Body of pancreas (tissue), 4 donors: Measurements from ENCODE around the gene MMP3. TPM values are rescaled to one million over a fixed set of nuclear protein-coding genes. Genes with fewer than 3 reads are reported as not detected.

Experiments
- ATAC-seq: fragments of 150-250 bp; one replicate; pipeline ENCODE4 v1.9.1; 2016
- DNase-seq, 4 donors: peaks; one replicate each; pipeline ENCODE4 v3.0.0-alpha.2; 2019
- H3K27ac ChIP-seq, 4 donors: fragments of 200-600 bp; sonication (generic); 1 replicate in 3 of 4; 2 replicates in 1 of 4; pipeline versions ENCODE4 v1.5.1 to v1.6.1; 2016 to 2019; ENCODE audit warnings: mild to moderate bottlenecking in 1 of 4, mixed read lengths in 1 of 4, moderate library complexity in 1 of 4
- H3K27me3 ChIP-seq, 2 donors: fragments of 200-600 bp; sonication (generic); one replicate each; pipeline ENCODE4 v1.6.0; 2016; ENCODE audit warnings: mild to moderate bottlenecking in 1 of 2
- H3K36me3 ChIP-seq, 2 donors: fragments of 200-600 bp; sonication (generic); replicated peaks in 1 of 2; 2 replicates each; pipeline ENCODE4 v1.5.1; 2016; ENCODE audit warnings: low read depth in 2 of 2; ENCODE audit not compliant: insufficient read depth in 1 of 2
- H3K4me1 ChIP-seq: fragments of 200-600 bp; sonication (generic); one replicate; pipeline ENCODE4 v1.6.0; 2016
- H3K4me3 ChIP-seq, 2 donors: fragments of 200-600 bp; sonication (generic); 1 replicate in 1 of 2; 2 replicates in 1 of 2; pipeline ENCODE4 v1.5.1; 2016 to 2019
- H3K9me3 ChIP-seq, 3 donors: fragments of 200-600 bp; sonication (generic); 1 replicate in 2 of 3; 2 replicates in 1 of 3; pipeline ENCODE4 v1.5.1; 2016
- CTCF ChIP-seq, 7 experiments: fragments of 450-650 bp in 4 of 7; fragments of 200-600 bp in 3 of 7; sonication (generic) in 3 of 7; IDR thresholded peaks; one replicate each; pipeline ENCODE4 v1.5.1; 2016 to 2019; ENCODE audit warnings: antibody characterized with exemption in 7 of 7
- POLR2A ChIP-seq, 3 donors: fragments of 450-650 bp; IDR thresholded peaks; one replicate each; pipeline ENCODE4 v1.6.1; 2016; ENCODE audit warnings: antibody characterized with exemption in 3 of 3, mild to moderate bottlenecking in 2 of 3
- WGBS, 2 donors: methylation state at CpG; one replicate each; pipeline ENCODE4 v1.1.5; 2017; 5-methylcytosine and 5-hydroxymethylcytosine counted together
- intact Hi-C: fragments of 100-400 bp; cut with DNase I; formaldehyde crosslinking; loops from one replicate; pipeline ENCODE4 v1.15.1; 2023
- total RNA-seq, 2 donors: library from RNA; depleted of rRNA; stranded (reverse); fragments of >200 nt; gene quantifications; one replicate each; pipeline ENCODE4 v1.1.0, GENCODE V29; 2016

Gene MMP3
- 1 to 10 TPM in 1 of 2 donors, not detected in 1; 1.0 TPM for total RNA-seq

- DNase-seq (no peak), ATAC-seq (no peak)
- Histone ChIP-seq H3K4me1 (no peaks in the 10 kb centered on the region), H3K4me3 (no peak within 1 kb of the TSS), H3K27me3 (no peaks in the 10 kb centered on the region), H3K9me3 (no peaks in the 10 kb centered on the region), H3K27ac (no peak within 1 kb of the TSS), H3K36me3 (no peaks in the 10 kb centered on the region)
- intact Hi-C loops = no loop called here
- WGBS, 2 donors = 59 to 61% methylated on average over 4 of the region's 4 CpGs
- no peak for TF ChIP-seq POLR2A (IDR thresholded peaks at IDR 0.05)
- TF ChIP-seq CTCF (IDR thresholded peaks at IDR 0.05) = no peak
These were observed at the start of gene MMP3 for GRCh38 chr11:102843489-102843888. Gene MMP3, minus strand, starts transcription at chr11:102843609. Its CDS starts 63 bp downstream, at chr11:102843546.

GRCh38 chr11:102891736-102892135 lies 48.3 kb upstream of the MMP3 start:
- no peaks in the 10 kb centered on the region for H3K9me3 ChIP-seq
- intact Hi-C loops = no loop called here
- H3K36me3 ChIP-seq = no peaks in the 10 kb centered on the region
- ATAC-seq (no peak), DNase-seq (no peak)
- H3K27ac ChIP-seq = no peak overlapping the region
- H3K4me1 ChIP-seq = no peaks in the 10 kb centered on the region
- H3K4me3 ChIP-seq = no peak overlapping the region
- 71 to 85% methylated on average over 1 of the region's 1 CpG for WGBS, 2 donors
- no peak for TF ChIP-seq CTCF (IDR thresholded peaks at IDR 0.05)
- TF ChIP-seq POLR2A (IDR thresholded peaks at IDR 0.05) = no peak
- no peaks in the 10 kb centered on the region for H3K27me3 ChIP-seq

- no peak overlapping the region for H3K27ac ChIP-seq
- no peak overlapping the region for H3K4me3 ChIP-seq
- H3K27me3 ChIP-seq = no peaks in the 10 kb centered on the region
- WGBS, 2 donors = 65 to 74% methylated on average over 6 of the region's 6 CpGs
- H3K36me3 ChIP-seq = no peaks in the 10 kb centered on the region
- no peak for DNase-seq
- intact Hi-C loops = no loop called here
- TF ChIP-seq POLR2A (IDR thresholded peaks at IDR 0.05) (no peak), CTCF (IDR thresholded peaks at IDR 0.05) (no peak)
- no peak for ATAC-seq
- no peaks in the 10 kb centered on the region for H3K9me3 ChIP-seq
- H3K4me1 ChIP-seq = no peaks in the 10 kb centered on the region
These were observed 43.6 kb upstream of the MMP3 start for GRCh38 chr11:102886999-102887398.

- Histone ChIP-seq H3K4me1 (no peaks in the 10 kb centered on the region), H3K36me3 (no peaks in the 10 kb centered on the region), H3K4me3 (no peak overlapping the region), H3K27ac (no peak overlapping the region), H3K9me3 (no peaks in the 10 kb centered on the region), H3K27me3 (no peaks in the 10 kb centered on the region)
- no peak for TF ChIP-seq CTCF (IDR thresholded peaks at IDR 0.05)
- no peak for TF ChIP-seq POLR2A (IDR thresholded peaks at IDR 0.05)
- 61 to 67% methylated on average over 3 of the region's 3 CpGs for WGBS, 2 donors
- DNase-seq = no peak
- no peak for ATAC-seq
- intact Hi-C loops = no loop called here
These were observed 39.7 kb upstream of the MMP3 start for GRCh38 chr11:102883141-102883540.

- Histone ChIP-seq H3K27ac (no peak overlapping the region), H3K9me3 (no peaks in the 10 kb centered on the region), H3K27me3 (no peaks in the 10 kb centered on the region), H3K4me3 (no peak overlapping the region), H3K4me1 (no peaks in the 10 kb centered on the region), H3K36me3 (no peaks in the 10 kb centered on the region)
- intact Hi-C loops = no loop called here
- ATAC-seq = no peak
- TF ChIP-seq CTCF (IDR thresholded peaks at IDR 0.05) = no peak
- TF ChIP-seq POLR2A (IDR thresholded peaks at IDR 0.05) = no peak
- WGBS, 2 donors = 68 to 70% methylated on average over 4 of the region's 4 CpGs
- DNase-seq = no peak
These were observed 39.1 kb upstream of the MMP3 start for GRCh38 chr11:102882389-102883024.
